ENCODE measurements around the gene ETS2.

GRCh38 chr21:38847556-38847955 is 41.8 kb downstream of the ETS2 start:
- TF ChIP-seq CTCF (IDR thresholded peaks at IDR 0.05), result no peak
- no peak for TF ChIP-seq POLR2A (IDR thresholded peaks at IDR 0.05)
